Measurements from ENCODE around the gene SLC6A3.

Gene SLC6A3

GRCh38 chr5:1405539-1406530 lies 39.4 kb downstream of the SLC6A3 start:
- DNase-seq (ENCODE audit: low read depth) = no peak

GRCh38 chr5:1405121-1405520 lies 40.1 kb downstream of the SLC6A3 start:
- no peak for DNase-seq (ENCODE audit: low read depth)

DNA sequence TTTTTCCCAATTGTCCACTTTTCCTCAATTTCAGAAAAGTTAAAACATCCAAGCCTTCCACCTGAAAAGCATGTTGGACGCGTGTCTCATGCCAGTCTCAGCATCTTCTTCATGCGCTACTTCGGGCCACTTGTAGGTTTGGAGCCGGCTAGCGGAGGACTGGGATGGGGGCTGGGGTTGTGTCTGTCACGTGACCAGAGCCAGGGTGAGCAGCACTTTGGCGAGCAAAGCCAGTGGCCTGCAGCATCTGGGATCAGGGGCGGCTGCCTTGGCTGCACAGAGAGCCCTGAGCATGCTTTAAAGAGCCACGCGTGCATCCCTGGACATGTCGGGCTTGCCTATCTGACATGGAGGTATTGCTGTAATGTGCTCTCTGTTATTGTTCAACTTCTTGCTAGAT lies 41.2 kb downstream of the SLC6A3 start:
- DNase-seq (ENCODE audit: low read depth) = no peak

DNA sequence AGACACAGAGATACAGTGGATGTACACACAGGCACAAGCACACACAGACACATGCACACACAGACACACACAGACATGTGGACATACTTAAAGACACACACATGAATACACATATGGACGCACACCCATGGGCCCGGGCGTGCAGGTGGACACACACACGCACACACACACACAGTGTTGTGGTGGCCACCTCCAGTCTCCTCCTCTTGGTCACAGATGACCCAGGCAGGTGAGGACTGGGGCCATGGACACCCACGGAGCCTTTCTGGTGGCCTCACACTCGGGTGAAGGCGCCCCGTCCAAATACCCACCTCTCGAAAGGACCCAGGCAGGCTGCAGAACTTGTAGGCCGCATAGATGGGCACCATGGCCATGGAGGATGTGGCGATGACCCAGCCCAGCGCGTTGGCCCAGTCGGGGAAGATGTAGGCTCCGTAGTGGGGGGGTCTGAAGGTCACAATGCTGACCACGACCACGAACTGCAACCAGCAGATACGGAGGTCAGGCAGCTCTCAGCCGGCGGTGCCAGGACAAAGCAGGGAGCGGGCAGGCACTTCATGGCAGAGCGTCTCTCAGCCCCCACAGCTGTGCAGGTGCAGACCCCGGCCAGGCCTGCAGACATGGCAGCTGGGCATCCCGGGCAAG lies 42.5 kb downstream of the SLC6A3 start:
- no peak for DNase-seq (ENCODE audit: low read depth)

GRCh38 chr5:1401536-1402138 lies 43.6 kb downstream of the SLC6A3 start:
- no peak for DNase-seq (ENCODE audit: low read depth)

GRCh38 chr5:1400936-1401335 lies 44.3 kb downstream of the SLC6A3 start:
- no peak for DNase-seq (ENCODE audit: low read depth)

DNA sequence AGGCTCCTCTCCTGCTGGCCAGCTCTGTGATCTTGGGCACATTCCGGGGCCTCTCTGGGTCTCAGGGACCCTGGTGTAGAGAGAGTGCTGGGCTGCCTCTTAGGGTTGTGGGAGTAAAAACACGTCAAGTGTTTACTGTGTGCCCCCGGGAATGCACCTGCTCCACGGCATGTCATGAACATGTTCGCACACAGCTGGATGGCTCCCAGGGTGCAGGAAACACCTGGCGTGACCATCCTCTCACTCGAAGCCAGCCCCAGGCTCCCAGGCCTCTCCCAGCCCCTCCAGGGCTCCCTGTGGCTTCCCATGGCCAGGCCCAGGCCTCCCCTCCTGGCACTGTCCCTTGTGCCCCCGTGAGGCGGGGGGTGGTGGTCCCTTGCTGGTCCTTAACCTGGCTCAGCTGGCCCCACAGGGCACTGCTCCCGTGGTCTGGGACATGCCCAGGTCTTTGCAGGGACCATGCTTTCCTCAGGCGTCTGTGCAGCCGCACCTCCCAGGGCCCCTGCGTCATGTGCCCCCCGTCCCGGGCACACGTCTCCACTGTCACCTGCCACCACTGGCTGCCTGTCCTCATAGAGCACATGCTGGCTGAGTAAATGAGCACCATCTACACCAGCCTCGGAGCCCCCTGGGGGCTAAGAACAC lies 44.9 kb downstream of the SLC6A3 start:
- DNase-seq (ENCODE audit: low read depth) = no peak

DNA sequence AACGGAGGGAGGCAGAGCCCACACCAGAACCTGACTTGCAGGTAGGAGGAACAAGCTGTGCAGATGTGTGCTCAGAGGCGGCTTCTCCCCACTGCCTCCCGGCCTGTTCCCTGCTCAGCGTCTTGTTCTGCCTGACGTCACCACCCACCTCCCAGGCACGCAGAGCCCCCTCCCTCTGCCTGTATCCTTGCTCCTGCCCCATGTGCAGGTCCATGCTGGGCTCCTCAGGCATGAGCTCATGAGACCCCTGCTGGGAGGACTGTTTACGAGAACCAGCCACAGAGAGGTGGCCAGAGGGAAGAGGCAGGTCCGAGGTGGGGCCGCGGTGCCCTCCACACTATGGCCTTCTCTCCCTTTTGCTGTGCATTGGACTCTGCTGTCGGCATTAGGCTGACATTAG lies 45.5 kb downstream of the SLC6A3 start:
- DNase-seq (ENCODE audit: low read depth) = no peak

DNA sequence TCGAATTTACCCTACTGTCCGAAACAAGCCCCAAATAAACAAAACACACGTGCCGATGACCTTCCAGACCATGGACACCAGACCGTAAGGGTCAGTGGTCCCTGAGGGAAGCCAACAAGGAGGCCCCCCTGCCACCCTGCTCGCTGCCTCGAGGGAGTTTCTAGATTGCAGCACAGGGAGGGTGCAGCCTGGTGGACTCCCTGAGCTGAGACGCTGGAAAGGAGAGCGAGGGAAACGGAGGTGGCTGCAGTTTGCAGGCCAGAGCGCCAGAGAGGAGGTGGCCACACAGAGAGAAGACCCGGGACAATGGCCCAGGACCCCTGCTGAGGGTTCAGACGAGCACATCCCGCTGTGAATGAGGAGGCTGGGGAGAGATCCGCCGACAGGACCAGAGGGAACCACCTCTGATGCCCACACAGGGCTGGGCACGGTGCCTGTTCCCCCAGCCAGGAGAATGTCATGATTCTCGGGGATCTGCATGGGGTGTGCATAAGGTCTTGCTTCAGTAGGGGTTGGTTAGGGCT lies 48.9 kb downstream of the SLC6A3 start:
- no peak for DNase-seq (ENCODE audit: low read depth)

DNA sequence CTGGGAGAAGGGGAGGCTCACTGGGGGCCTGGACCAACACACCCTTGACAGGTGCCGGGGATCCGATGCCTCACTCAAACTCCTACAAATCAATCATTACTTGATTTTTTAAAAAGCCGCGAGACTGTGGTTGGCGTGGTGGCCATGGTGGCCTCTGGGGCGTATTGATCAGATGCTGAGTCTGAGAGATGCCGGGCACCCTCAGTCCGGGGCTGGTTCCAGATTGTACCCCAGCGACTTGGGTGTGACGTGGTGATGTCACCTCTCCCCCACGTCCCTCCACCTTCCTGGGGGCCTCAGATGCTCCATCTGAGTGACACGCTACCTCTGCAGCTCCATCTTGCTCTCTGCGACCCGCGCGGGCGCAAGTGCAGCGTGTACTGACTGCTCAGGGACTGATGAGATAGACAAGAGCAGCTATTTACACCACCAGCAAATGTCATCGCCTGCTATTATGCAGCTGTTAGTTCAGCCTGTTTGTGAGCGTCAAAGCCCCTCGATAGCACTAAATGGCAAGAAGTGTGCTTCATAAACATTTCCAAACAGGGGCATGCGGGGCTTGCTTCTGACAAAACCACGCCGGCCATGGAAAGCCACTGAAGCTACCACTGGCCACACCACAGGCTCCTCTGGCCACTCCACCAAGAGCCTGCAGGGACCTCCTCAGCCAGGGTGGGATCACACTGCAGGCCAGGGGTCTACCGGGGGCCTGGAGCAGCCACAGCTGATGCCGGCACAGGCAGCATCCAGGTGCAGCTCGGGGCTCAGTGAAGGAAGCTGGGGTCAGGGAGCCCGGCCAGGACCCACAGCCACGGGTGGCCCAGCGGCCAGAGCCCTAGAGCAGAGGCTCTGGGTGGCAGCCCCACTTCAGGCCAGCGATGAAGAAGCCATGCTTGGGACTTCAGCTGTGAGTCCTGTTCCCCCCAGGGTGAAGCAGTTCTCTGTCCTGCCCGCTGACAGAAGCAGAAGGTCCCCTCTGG lies 50.1 kb downstream of the SLC6A3 start:
- DNase-seq (ENCODE audit: low read depth) = no peak

GRCh38 chr5:1393571-1394501 lies 51.4 kb downstream of the SLC6A3 start:
- DNase-seq (ENCODE audit: low read depth) = no peak

DNA sequence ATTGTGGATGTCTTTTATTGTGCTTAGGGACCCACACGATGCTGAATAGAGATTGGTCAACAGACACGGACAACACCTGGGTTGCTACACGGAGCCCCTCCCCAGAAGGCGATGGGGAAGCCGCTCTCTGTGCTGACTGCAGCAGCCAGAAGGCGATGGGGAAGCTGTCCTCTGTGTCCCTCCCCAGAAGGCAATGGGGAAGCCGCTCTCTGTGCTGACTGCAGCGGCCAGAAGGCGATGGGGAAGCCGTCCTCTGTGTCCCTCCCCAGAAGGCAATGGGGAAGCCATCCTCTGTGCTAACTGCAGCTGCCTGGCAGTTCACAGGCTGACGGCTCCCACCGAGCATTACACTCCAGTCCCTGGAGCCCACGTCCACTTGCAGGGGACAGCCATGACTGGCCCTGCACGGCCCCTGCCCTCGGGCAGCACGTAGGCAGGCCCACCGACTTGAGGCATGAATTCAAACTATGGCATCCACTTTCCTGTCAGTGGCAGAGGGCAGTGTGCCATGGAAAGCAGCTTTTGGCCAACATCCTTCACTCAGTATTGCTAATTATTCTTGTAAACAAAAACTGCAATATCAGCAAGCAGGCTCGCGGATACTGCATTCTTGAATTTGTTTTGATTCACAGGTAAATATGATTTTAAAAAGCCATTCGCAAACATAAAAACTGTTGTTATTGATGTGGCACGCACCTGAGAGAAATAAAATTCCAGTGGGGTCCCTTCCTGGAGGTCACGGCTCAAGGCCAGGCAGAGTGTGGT lies 52.3 kb downstream of the SLC6A3 start:
- no peak for DNase-seq (ENCODE audit: low read depth)

DNA sequence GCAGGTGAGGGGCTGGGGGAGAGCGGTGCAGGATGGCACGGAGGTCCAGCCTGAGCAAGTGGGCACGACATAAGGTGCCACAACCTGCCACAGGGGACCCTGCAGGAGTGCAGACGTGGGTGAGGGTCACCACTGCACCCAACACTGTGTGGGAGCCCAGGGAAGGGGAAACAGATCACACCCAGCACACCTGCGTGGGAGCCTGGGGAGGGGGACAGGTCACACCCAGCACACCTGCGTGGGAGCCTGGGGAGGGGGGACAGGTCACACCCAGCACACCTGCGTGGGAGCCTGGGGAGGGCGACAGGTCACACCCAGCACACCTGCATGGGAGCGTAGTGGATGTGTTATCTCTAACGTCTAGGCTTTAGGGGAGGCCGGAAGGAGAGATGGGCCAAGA lies 53.0 kb downstream of the SLC6A3 start:
- no peak for DNase-seq (ENCODE audit: low read depth)

GRCh38 chr5:1391691-1392090 lies 53.5 kb downstream of the SLC6A3 start:
- no peak for DNase-seq (ENCODE audit: low read depth)

DNA sequence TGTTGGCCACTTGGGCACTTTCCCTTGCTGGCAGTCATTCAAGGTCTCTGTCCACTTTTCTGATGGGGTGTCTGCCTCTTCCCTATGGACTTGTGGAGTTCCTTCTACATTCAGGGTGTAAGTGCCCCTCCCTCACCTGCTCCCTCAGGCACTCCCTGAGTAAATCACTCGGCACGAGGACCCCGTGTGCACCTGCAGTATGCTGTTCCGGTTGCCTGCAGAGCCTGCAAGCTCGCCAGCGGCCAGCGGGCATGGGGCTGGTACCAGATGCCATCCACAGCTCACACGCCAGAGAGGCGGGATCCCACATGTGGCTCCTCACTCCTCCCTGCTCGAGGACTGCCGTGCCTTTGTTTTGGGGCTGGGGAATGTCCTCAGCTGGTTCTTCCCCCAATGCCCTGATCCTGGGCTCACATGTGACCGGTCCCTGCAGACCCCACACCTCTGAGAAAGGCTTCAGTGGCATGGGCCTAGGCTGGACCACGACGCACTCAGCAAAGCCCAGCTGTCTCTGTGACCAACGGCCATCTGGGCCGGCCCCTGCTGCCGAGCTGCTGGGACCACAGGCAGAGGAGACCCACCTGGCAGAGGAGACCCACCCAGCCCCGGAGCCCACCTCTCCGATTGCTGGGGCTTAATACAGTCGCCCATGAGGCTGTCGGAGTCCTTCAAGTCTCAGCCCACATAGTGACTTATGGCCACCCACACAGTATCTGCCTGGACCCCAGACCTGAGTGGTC lies 54.2 kb downstream of the SLC6A3 start:
- DNase-seq (ENCODE audit: low read depth) = no peak

GRCh38 chr5:1390333-1390732 lies 54.9 kb downstream of the SLC6A3 start:
- no peak for DNase-seq (ENCODE audit: low read depth)

- no peak for DNase-seq (ENCODE audit: low read depth)
These were observed 56.8 kb downstream of the SLC6A3 start for GRCh38 chr5:1388383-1388967.

DNA sequence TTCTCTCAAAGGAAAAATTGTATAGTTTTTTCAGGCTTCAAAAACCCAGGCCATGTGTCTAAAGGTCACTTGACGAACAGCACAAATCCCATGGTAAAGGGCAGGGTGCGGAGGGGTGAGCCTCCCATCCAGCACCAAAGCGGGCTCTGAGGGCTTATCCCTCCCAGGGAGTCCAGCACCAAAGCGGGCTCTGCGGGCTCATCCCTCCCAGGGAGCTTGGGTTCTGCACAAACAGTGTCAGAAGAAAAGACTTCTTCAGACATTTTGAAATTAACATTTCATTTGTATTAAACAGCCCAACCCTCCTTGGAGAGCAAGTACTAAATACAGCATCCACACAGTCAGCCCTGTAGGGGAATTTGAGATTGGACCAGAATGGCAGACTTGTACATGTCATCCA lies 57.4 kb downstream of the SLC6A3 start:
- DNase-seq (ENCODE audit: low read depth) = no peak

Data from stimulated activated CD8-positive, alpha-beta memory T cell treated with anti-CD3 and anti-CD28 coated beads, Interleukin-7, amount 100 ng/mL, for 24 hours (primary cell).